ENCODE measurements around the gene DHX9. TPM values are rescaled to one million over a fixed set of nuclear protein-coding genes. Genes with fewer than 3 reads are reported as not detected.

DHX9 gene
- total and polyA plus RNA-seq, 2 experiments from 2014 or later = 151 to 262 TPM

- TF ChIP-seq, protein P1, sequence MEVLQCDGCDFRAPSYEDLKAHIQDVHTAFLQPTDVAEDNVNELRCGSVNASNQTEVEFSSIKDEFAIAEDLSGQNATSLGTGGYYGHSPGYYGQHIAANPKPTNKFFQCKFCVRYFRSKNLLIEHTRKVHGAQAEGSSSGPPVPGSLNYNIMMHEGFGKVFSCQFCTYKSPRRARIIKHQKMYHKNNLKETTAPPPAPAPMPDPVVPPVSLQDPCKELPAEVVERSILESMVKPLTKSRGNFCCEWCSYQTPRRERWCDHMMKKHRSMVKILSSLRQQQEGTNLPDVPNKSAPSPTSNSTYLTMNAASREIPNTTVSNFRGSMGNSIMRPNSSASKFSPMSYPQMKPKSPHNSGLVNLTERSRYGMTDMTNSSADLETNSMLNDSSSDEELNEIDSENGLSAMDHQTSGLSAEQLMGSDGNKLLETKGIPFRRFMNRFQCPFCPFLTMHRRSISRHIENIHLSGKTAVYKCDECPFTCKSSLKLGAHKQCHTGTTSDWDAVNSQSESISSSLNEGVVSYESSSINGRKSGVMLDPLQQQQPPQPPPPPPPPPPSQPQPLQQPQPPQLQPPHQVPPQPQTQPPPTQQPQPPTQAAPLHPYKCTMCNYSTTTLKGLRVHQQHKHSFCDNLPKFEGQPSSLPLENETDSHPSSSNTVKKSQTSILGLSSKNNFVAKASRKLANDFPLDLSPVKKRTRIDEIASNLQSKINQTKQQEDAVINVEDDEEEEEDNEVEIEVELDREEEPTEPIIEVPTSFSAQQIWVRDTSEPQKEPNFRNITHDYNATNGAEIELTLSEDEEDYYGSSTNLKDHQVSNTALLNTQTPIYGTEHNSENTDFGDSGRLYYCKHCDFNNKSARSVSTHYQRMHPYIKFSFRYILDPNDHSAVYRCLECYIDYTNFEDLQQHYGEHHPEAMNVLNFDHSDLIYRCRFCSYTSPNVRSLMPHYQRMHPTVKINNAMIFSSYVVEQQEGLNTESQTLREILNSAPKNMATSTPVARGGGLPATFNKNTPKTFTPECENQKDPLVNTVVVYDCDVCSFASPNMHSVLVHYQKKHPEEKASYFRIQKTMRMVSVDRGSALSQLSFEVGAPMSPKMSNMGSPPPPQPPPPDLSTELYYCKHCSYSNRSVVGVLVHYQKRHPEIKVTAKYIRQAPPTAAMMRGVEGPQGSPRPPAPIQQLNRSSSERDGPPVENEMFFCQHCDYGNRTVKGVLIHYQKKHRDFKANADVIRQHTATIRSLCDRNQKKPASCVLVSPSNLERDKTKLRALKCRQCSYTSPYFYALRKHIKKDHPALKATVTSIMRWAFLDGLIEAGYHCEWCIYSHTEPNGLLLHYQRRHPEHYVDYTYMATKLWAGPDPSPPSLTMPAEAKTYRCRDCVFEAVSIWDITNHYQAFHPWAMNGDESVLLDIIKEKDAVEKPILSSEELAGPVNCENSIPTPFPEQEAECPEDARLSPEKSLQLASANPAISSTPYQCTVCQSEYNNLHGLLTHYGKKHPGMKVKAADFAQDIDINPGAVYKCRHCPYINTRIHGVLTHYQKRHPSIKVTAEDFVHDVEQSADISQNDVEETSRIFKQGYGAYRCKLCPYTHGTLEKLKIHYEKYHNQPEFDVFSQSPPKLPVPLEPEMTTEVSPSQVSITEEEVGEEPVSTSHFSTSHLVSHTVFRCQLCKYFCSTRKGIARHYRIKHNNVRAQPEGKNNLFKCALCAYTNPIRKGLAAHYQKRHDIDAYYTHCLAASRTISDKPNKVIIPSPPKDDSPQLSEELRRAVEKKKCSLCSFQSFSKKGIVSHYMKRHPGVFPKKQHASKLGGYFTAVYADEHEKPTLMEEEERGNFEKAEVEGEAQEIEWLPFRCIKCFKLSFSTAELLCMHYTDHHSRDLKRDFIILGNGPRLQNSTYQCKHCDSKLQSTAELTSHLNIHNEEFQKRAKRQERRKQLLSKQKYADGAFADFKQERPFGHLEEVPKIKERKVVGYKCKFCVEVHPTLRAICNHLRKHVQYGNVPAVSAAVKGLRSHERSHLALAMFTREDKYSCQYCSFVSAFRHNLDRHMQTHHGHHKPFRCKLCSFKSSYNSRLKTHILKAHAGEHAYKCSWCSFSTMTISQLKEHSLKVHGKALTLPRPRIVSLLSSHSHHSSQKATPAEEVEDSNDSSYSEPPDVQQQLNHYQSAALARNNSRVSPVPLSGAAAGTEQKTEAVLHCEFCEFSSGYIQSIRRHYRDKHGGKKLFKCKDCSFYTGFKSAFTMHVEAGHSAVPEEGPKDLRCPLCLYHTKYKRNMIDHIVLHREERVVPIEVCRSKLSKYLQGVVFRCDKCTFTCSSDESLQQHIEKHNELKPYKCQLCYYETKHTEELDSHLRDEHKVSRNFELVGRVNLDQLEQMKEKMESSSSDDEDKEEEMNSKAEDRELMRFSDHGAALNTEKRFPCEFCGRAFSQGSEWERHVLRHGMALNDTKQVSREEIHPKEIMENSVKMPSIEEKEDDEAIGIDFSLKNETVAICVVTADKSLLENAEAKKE (CRISPR knock-in tag; IDR thresholded peaks at IDR 0.05) = no peak
- no peak for TF ChIP-seq REST (IDR thresholded peaks at IDR 0.05; ENCODE audit: unreplicated experiment)
These were observed 91.8 kb downstream of the DHX9 start (continued) for GRCh38 chr1:182930985-182931384.

- no peak overlapping the region for H3K27ac ChIP-seq (ENCODE audit: low read depth)
- Mint-ChIP-seq H3K36me3 (ENCODE audit: low read depth) (peaks cover 3% of the 10 kb centered on the region; the same call in 2 of the 3 replicates), H3K4me3 (no peak overlapping the region), H3K9me3 (peaks cover 9% of the 10 kb centered on the region), H3K27ac (no peak overlapping the region), H3K4me1 (no peaks in the 10 kb centered on the region), H3K27me3 (ENCODE audit: insufficient read depth, low read depth, poor library complexity) (peaks cover 3% of the 10 kb centered on the region)
- H3K36me3 ChIP-seq (ENCODE audit: insufficient read depth) = no peaks in the 10 kb centered on the region
- no peaks in the 10 kb centered on the region for H3K27me3 ChIP-seq (ENCODE audit: insufficient read depth)
- H3F3A ChIP-seq (replicated peaks; ENCODE audit: low read depth) = no peaks in the 10 kb centered on the region
- H3K4me2 ChIP-seq = no peak overlapping the region
- H3K9me2 ChIP-seq (ENCODE audit: insufficient read depth) = no peaks in the 10 kb centered on the region
- no peak overlapping the region for H2AFZ ChIP-seq
- H3K4me3 ChIP-seq = no peak overlapping the region
- no peaks in the 10 kb centered on the region for H4K20me1 ChIP-seq (replicated peaks; ENCODE audit: insufficient read depth)
- H3K4me1 ChIP-seq (ENCODE audit: insufficient read depth) = no peaks in the 10 kb centered on the region
- H3K79me2 ChIP-seq (replicated peaks; ENCODE audit: insufficient read depth) = no peaks in the 10 kb centered on the region
- DNase-seq (ENCODE audit: low spot score) = no peak
- no peak for ATAC-seq
- TF ChIP-seq, protein P1 (CRISPR knock-in tag; IDR thresholded peaks at IDR 0.05) = no peak
- TF ChIP-seq EZH2 (IDR thresholded peaks at IDR 0.05; ENCODE audit: low read depth, unreplicated experiment) = no peak
- TF ChIP-seq CREB1 (CRISPR knock-in tag; IDR thresholded peaks at IDR 0.05; ENCODE audit: low read depth) = no peak
- no peak for TF ChIP-seq STAT1 (IDR thresholded peaks at IDR 0.05; ENCODE audit: unreplicated experiment)
- TF ChIP-seq JUNB (IDR thresholded peaks at IDR 0.05; ENCODE audit: unreplicated experiment) = no peak
These were observed 96.6 kb downstream of the DHX9 start for GRCh38 chr1:182935716-182936115.
